ENCODE data around the gene PNLIPRP1. TPM values are rescaled to one million over a fixed set of nuclear protein-coding genes. Genes with fewer than 3 reads are reported as not detected.

PNLIPRP1 gene
- total RNA-seq, 1 donor from 2014 or later = not detected

DNA sequence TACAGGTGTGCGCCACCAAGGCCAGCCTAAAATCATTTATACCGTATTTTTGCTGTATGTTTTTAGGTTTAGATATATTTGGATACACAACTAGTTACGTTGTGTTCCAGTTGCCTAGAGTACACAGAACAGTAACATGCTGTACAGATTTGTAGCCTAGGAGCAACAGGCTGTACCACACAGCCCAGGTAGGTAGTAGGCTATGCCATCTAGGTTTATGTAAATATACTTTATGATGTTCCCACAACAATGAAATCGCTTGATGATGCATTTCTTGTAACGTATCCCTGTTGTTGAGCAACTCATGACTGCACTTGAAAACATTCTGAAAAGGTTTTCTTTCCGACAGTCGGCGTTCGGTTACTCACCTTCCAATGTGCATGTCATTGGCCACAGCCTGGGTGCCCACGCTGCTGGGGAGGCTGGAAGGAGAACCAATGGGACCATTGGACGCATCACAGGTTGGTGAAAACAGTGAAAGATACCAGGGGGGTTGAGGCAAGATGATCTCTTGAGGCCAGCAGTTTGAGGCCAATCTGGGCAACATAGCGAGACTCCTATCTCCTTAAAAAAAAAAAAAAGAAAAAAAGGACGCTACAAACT is 37.3 kb upstream of the PNLIPRP1 start:
- peaks cover 3% of the 10 kb centered on the region for H3K27me3 ChIP-seq (ENCODE audit: low read depth)
- H3K36me3 ChIP-seq = no peaks in the 10 kb centered on the region
- no peak overlapping the region for H3K27ac ChIP-seq (replicated peaks)
- H3K9me3 ChIP-seq (replicated peaks) = no peaks in the 10 kb centered on the region
- no peak for DNase-seq
- H3K4me1 ChIP-seq = no peaks in the 10 kb centered on the region
- intact Hi-C loops (cut with micrococcal nuclease) = no loop called here
- no peak for TF ChIP-seq CTCF (IDR thresholded peaks at IDR 0.05; ENCODE audit: borderline replicate concordance)
- H3K4me3 ChIP-seq = no peak overlapping the region

DNA sequence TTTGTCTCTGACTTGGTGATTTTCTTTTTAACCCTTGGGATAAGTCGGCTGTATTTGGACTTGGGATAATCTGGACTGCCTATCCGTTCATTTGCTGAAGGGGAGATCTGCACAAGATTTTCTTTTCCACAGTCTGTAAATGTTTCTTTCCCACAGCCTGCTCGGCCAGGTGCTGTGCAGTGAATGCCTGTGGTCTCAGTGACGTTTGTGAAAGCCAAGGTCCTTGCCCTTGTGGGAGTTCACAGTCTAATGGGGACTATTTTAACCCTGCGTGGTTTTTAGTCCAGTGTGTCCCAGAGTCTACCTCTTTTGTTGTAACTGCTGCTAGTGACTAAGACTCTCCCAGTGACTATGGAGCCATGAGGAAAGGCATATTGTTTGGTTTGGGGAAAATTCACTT is 36.1 kb upstream of the PNLIPRP1 start:
- no peak for DNase-seq
- H3K4me3 ChIP-seq = no peak overlapping the region
- H3K9me3 ChIP-seq (replicated peaks) = no peaks in the 10 kb centered on the region
- H3K27ac ChIP-seq (replicated peaks) = no peak overlapping the region
- no peak for TF ChIP-seq CTCF (IDR thresholded peaks at IDR 0.05; ENCODE audit: borderline replicate concordance)
- no peaks in the 10 kb centered on the region for H3K36me3 ChIP-seq
- no peaks in the 10 kb centered on the region for H3K4me1 ChIP-seq
- no peaks in the 10 kb centered on the region for H3K27me3 ChIP-seq (ENCODE audit: low read depth)
- intact Hi-C loops (cut with micrococcal nuclease) = no loop called here

- peaks cover 3% of the 10 kb centered on the region for H3K27me3 ChIP-seq (ENCODE audit: low read depth)
- no peaks in the 10 kb centered on the region for H3K4me1 ChIP-seq
- no peak overlapping the region for H3K4me3 ChIP-seq
- intact Hi-C loops (cut with micrococcal nuclease) = no loop called here
- no peaks in the 10 kb centered on the region for H3K36me3 ChIP-seq
- H3K9me3 ChIP-seq (replicated peaks) = no peaks in the 10 kb centered on the region
- H3K27ac ChIP-seq (replicated peaks) = no peak overlapping the region
- no peak for TF ChIP-seq CTCF (IDR thresholded peaks at IDR 0.05; ENCODE audit: borderline replicate concordance)
- no peak for DNase-seq
These were observed 34.9 kb upstream of the PNLIPRP1 start for GRCh38 chr10:116555880-116556279.

DNA sequence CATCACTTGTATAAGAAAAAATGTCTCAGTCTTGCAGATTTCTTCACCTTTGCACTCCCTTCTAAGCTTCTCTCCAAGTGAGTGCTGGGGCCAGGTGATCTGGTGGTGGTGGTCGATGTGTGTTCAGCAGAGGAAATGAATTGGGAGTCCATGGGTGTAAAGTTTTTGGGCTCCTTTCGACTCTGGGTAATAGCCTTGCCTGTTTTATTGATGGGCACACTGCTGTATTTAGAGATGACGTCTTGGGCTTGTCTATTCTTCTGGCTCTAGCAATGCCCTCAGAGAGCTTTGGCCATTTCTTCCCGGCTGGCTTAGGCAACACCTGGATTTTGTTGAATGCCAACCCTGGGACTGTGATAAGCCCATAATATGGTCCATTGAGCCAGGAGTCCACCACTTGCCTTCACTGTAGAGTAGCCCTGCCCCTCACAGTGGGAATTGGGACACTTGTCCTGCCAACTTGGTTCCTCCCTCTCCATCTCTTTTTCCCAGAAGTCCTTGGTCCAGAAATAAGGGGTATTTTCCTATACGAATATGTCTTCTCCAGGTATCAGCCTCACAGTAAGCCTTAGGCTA is 33.4 kb upstream of the PNLIPRP1 start:
- DNase-seq = no peak
- Histone ChIP-seq H3K4me3 (no peak overlapping the region), H3K4me1 (no peaks in the 10 kb centered on the region), H3K36me3 (no peaks in the 10 kb centered on the region), H3K27ac (replicated peaks) (no peak overlapping the region), H3K9me3 (replicated peaks) (no peaks in the 10 kb centered on the region), H3K27me3 (ENCODE audit: low read depth) (peaks cover 10% of the 10 kb centered on the region)
- TF ChIP-seq CTCF (IDR thresholded peaks at IDR 0.05; ENCODE audit: borderline replicate concordance) = no peak
- intact Hi-C loops (cut with micrococcal nuclease) = no loop called here

DNA sequence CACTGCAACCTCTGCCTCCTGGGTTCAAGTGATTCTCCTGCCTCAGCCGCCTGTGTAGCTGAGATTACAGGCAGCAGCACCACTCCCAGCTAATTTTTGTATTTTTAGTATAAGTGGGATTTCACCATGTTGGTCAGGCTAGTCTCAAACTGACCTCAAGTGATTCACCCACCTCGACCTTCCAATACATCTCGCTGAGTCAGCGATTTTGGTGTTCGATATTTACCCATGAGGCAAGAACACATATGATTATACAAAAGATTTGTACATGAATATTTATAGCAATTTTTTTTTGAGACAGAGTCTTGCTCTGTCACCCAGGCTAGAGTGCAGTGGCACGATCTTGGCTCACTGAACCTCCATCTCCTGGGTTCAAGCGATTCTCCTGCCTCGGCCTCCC is 25.2 kb upstream of the PNLIPRP1 start:
- Histone ChIP-seq H3K4me1 (no peaks in the 10 kb centered on the region), H3K36me3 (no peaks in the 10 kb centered on the region), H3K9me3 (replicated peaks) (no peaks in the 10 kb centered on the region), H3K27ac (replicated peaks) (no peak overlapping the region), H3K4me3 (no peak overlapping the region), H3K27me3 (ENCODE audit: low read depth) (peaks cover 25% of the 10 kb centered on the region)
- no peak for DNase-seq
- no peak for TF ChIP-seq CTCF (IDR thresholded peaks at IDR 0.05; ENCODE audit: borderline replicate concordance)
- intact Hi-C loops (cut with micrococcal nuclease) = no loop called here

All from left ventricle myocardium inferior (tissue), 1 donor.